Left ventricle myocardium inferior (tissue), 1 donor: ENCODE results near the gene CEP131. TPM values are rescaled to one million over a fixed set of nuclear protein-coding genes. Genes with fewer than 3 reads are reported as not detected.
A peak's percentile ranks its signal among the peaks of the same experiment; 100 is the strongest.

ENCODE experiments used
- DNase-seq: peaks from one replicate; pipeline ENCODE4 v3.0.0-alpha.2; 2020
- H3K27ac ChIP-seq: fragments of 200-600 bp; replicated peaks from 2 replicates; pipeline ENCODE4 v1.8.0; 2021
- H3K27me3 ChIP-seq: fragments of 200-600 bp; 2 replicates; pipeline ENCODE4 v1.8.0; 2021; ENCODE audit warnings: low read depth
- H3K36me3 ChIP-seq: fragments of 200-600 bp; 2 replicates; pipeline ENCODE4 v1.8.0; 2021
- H3K4me1 ChIP-seq: fragments of 200-600 bp; 2 replicates; pipeline ENCODE4 v1.8.0; 2021
- H3K4me3 ChIP-seq: fragments of 200-600 bp; 2 replicates; pipeline ENCODE4 v1.8.0; 2021; ENCODE audit warnings: mild to moderate bottlenecking, moderate library complexity
- H3K9me3 ChIP-seq: fragments of 200-600 bp; replicated peaks from 2 replicates; pipeline ENCODE4 v1.8.0; 2021
- CTCF ChIP-seq: fragments of 200-600 bp; IDR thresholded peaks from 2 replicates; pipeline ENCODE4 v1.8.0; 2021; ENCODE audit warnings: antibody characterized with exemption, mild to moderate bottlenecking, borderline replicate concordance
- intact Hi-C: fragments of 100-400 bp; cut with micrococcal nuclease; formaldehyde crosslinking; loops from one replicate; pipeline ENCODE4 v1.11.0; 2022
- total RNA-seq: library from RNA; stranded (reverse); fragmentation: NEBNext Ultra II Directional; extraction: Animal tissue kit (Norgen Biotek cat#: 25700); gene quantifications from one replicate; pipeline ENCODE4 v1.2.1, GENCODE V29; 2021
- donor health status: DM: no; HTN: yes; CAD: no; lungs with severe emphysema.

CEP131 gene
- total RNA-seq, 1 donor from 2014 or later: 7.6 TPM

- H3K4me1 ChIP-seq: peaks cover 18% of the 10 kb centered on the region
- no peak for DNase-seq
- intact Hi-C loops: no loop called here
- no peak overlapping the region for H3K27ac ChIP-seq
- no peaks in the 10 kb centered on the region for H3K9me3 ChIP-seq
- no peaks in the 10 kb centered on the region for H3K27me3 ChIP-seq
- no peak for TF ChIP-seq CTCF
- H3K36me3 ChIP-seq: peaks cover 24% of the 10 kb centered on the region
- H3K4me3 ChIP-seq: no peak overlapping the region
These were observed 20.4 kb downstream of the CEP131 start for GRCh38 chr17:81202318-81202717.

DNA sequence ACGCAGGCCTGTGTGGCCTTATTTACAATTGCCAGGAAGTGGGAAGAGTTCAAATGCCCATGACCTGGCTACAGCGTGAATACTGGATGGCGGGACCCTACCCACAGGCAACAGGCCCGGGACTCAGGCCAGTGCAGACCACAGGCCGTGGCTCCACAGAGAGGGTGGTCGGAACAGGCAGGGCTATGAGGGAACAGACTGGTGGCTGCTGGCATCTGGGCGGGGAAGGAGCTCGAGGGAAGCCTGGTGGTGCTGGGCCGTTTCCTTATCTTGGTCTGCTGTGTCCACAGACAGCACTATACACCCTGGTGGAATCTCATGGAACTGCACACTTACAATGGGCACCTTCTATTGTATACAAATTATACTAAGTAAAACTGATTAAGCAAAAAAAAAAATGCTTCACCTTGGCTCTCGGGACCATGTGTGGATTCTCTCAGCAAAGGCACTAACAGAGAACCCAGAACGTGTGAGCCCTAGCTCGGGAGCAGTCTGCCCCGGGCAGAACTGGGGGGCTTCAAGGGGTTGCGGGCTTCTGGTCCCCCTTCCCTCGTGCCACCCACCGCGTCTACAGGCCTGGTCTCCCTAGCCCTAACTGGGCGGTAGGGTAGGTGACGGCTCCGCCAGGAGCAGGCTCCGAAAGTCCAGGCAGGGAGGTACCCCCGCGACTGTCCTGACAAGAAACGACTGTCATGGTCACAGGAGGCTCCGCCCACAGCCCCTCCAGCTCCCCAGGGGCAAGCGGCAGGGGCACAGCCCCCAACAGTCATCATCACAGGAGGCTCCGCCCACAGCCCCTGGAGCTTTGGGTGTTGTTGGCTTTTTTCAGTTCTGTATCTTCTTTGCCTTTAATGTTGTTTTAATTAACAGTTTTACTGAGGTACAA is 21.8 kb downstream of the CEP131 start:
- H3K4me3 ChIP-seq: no peak overlapping the region
- H3K27me3 ChIP-seq: no peaks in the 10 kb centered on the region
- intact Hi-C loops: no loop called here
- peak; percentile 75 for TF ChIP-seq CTCF
- no peak overlapping the region for H3K27ac ChIP-seq
- peaks cover 18% of the 10 kb centered on the region for H3K36me3 ChIP-seq
- no peaks in the 10 kb centered on the region for H3K9me3 ChIP-seq
- DNase-seq: no peak
- H3K4me1 ChIP-seq: peaks cover 29% of the 10 kb centered on the region

DNA sequence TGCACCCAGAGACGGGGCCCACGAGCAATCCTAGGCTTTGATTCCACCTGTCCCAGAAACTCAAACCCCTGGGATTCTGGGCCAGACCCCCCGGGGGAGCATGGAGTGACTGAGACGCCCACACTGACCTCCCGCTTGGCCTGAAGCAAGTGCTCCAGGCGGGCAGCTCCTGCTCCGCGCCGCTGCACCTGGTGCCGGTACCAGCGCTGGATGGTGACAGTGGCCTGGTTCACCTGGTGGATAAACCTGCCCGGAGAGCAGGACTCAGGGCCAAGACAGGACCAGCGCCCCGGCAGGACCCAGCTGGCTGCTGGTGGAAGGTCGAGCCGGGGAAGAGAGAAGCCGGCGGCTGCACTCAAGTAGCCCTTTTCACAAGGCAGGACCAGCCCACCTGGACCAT is 22.6 kb downstream of the CEP131 start:
- no peak overlapping the region for H3K4me3 ChIP-seq
- peaks cover 18% of the 10 kb centered on the region for H3K36me3 ChIP-seq
- no peaks in the 10 kb centered on the region for H3K9me3 ChIP-seq
- H3K27ac ChIP-seq: no peak overlapping the region
- no peaks in the 10 kb centered on the region for H3K27me3 ChIP-seq
- TF ChIP-seq CTCF: no peak
- intact Hi-C loops: no loop called here
- peaks cover 37% of the 10 kb centered on the region for H3K4me1 ChIP-seq
- DNase-seq: no peak

- Histone ChIP-seq H3K27me3 (no peaks in the 10 kb centered on the region), H3K4me1 (peaks cover 44% of the 10 kb centered on the region), H3K27ac (no peak overlapping the region), H3K9me3 (no peaks in the 10 kb centered on the region), H3K36me3 (peaks cover 18% of the 10 kb centered on the region), H3K4me3 (no peak overlapping the region)
- TF ChIP-seq CTCF: no peak
- no peak for DNase-seq
- intact Hi-C loops: no loop called here
These were observed 23.3 kb downstream of the CEP131 start for GRCh38 chr17:81199482-81199830.

GRCh38 chr17:81198826-81199481 is 23.8 kb downstream of the CEP131 start:
- intact Hi-C loops: no loop called here

More at GRCh38 chr17:81198826-81199481, 23.8 kb downstream of the CEP131 start:
- Histone ChIP-seq H3K27ac (no peak overlapping the region), H3K27me3 (no peaks in the 10 kb centered on the region), H3K9me3 (no peaks in the 10 kb centered on the region), H3K36me3 (peaks cover 18% of the 10 kb centered on the region), H3K4me1 (peaks cover 49% of the 10 kb centered on the region), H3K4me3 (no peak overlapping the region)
- no peak for DNase-seq
- TF ChIP-seq CTCF: no peak
